Prostate gland (tissue), 2 donors: ENCODE results near the gene DKK3. TPM values are rescaled to one million over a fixed set of nuclear protein-coding genes. Genes with fewer than 3 reads are reported as not detected.

ENCODE experiments used
- DNase-seq: peaks from one replicate; pipeline ENCODE4 v3.0.0-alpha.2; 2019; ENCODE audit warnings: low spot score
- H3K27ac ChIP-seq, 2 donors: fragments of 200-600 bp; sonication (generic); 2 replicates each; pipeline ENCODE4 v1.5.1; 2017 to 2019
- H3K27me3 ChIP-seq: fragments of 200-600 bp; sonication (generic); replicated peaks from 2 replicates; pipeline ENCODE4 v1.5.1; 2019; ENCODE audit not compliant: insufficient read depth
- H3K36me3 ChIP-seq, 2 donors: fragments of 200-600 bp; sonication (generic); 1 replicate in 1 of 2; 2 replicates in 1 of 2; pipeline versions ENCODE4 v1.5.1 to v1.8.1; 2017 to 2019
- H3K4me1 ChIP-seq: fragments of 200-600 bp; sonication (generic); replicated peaks from 2 replicates; pipeline ENCODE4 v1.5.1; 2019
- H3K4me3 ChIP-seq, 2 donors: fragments of 200-600 bp; sonication (generic); 2 replicates each; pipeline ENCODE4 v1.5.1; 2017 to 2019
- H3K9me3 ChIP-seq: fragments of 200-600 bp; sonication (generic); 2 replicates; pipeline ENCODE4 v1.5.1; 2017
- POLR2A ChIP-seq: fragments of 450-650 bp; IDR thresholded peaks from one replicate; pipeline ENCODE4 v1.6.1; 2016; ENCODE audit warnings: antibody characterized with exemption, mild to moderate bottlenecking
- POLR2AphosphoS5 ChIP-seq: sonication (generic); formaldehyde crosslinking; IDR thresholded peaks from one replicate; pipeline ENCODE4 v1.6.1; 2017; ENCODE audit warnings: antibody characterized with exemption
- WGBS: methylation state at CpG from one replicate; pipeline ENCODE4 v1.1.5; 2018; 5-methylcytosine and 5-hydroxymethylcytosine counted together
- intact Hi-C: fragments of 100-400 bp; cut with DNase I; formaldehyde crosslinking; loops from one replicate; pipeline ENCODE4 v1.14.2; 2022
- total RNA-seq, 2 donors: library from RNA; depleted of rRNA; stranded (reverse); fragments of >200 nt; gene quantifications; one replicate each; pipeline ENCODE4 v1.1.0, GENCODE V29; 2016
- TF ChIP-seq, protein P1 (sequence below), 4 experiments: fragments of 200-600 bp in 2 of 4; fragments of 450-650 bp in 2 of 4; sonication (generic) in 2 of 4; IDR thresholded peaks; 1 replicate in 3 of 4; 2 replicates in 1 of 4; pipeline ENCODE4 v1.5.1; 2016 to 2019; ENCODE audit warnings: antibody characterized with exemption in 4 of 4, mild to moderate bottlenecking in 2 of 4, moderate library complexity in 2 of 4

Gene DKK3
- total RNA-seq, 2 donors from 2014 or later, result 160 to 273 TPM

DNA sequence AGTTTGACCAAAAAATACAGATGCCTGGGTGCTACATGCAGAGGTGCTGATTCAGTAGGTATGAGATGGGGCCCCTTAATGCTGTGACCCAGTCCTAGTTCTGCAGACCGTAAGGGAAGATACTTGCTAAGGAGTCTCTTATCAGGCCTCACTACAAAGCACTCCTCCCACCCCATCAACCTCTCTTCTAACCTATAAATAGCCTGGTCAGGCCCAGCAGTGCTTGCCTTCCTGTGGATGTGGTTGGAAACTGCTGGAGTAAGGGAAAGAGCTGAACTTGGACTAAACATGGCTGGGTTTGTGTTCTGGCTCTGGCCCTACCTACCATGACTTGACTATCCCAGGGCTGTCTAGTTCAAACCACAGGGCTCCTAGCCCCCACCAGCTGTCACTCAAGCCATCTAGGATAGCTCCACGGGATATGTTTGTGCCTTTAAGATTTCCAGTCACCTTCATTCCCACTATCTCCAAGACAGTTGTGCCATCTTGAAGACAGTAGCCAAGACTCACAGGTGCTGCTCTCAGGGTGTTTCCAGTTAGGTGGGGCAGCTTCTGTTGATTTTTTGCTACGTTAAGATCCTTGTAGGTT is 9.5 kb upstream of the DKK3 start:
- H3K9me3 ChIP-seq, result no peaks in the 10 kb centered on the region
- WGBS, result 85% methylated on average over 3 of the region's 3 CpGs
- H3K4me1 ChIP-seq, result no peaks in the 10 kb centered on the region
- no peak overlapping the region for H3K4me3 ChIP-seq
- no peak for DNase-seq
- H3K36me3 ChIP-seq, result no peaks in the 10 kb centered on the region
- H3K27me3 ChIP-seq, result no peaks in the 10 kb centered on the region
- intact Hi-C loops, result no loop called here
- TF ChIP-seq POLR2A, result no peak
- H3K27ac ChIP-seq, result no peak overlapping the region

DNA sequence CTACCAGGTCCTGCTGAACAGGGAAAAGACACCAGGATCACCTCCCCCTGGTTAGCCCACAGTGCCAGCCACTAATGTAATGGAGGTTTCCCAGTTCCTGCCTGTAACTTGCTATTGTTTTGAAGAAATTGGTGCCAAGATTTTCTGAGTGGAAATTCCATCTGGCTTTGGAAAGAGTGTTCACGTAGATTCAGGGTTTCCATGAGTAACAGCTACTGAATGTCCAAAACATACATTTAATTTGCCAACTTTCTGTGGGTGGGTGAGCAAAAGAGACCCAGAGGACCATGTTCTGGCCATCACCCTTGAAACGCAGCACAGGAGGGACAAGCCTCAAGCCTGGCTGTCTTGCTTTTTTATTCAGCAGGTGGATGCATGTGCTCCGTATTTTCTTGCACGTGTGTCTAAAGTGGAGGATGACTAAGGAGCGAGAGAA is 8.8 kb upstream of the DKK3 start:
- Histone ChIP-seq H3K36me3 (no peaks in the 10 kb centered on the region), H3K27ac (no peak overlapping the region), H3K4me1 (no peaks in the 10 kb centered on the region), H3K27me3 (no peaks in the 10 kb centered on the region), H3K9me3 (no peaks in the 10 kb centered on the region), H3K4me3 (no peak overlapping the region)
- intact Hi-C loops, result no loop called here
- WGBS, result 38% methylated on average over 5 of the region's 5 CpGs
- DNase-seq, result no peak
- TF ChIP-seq, protein P1, sequence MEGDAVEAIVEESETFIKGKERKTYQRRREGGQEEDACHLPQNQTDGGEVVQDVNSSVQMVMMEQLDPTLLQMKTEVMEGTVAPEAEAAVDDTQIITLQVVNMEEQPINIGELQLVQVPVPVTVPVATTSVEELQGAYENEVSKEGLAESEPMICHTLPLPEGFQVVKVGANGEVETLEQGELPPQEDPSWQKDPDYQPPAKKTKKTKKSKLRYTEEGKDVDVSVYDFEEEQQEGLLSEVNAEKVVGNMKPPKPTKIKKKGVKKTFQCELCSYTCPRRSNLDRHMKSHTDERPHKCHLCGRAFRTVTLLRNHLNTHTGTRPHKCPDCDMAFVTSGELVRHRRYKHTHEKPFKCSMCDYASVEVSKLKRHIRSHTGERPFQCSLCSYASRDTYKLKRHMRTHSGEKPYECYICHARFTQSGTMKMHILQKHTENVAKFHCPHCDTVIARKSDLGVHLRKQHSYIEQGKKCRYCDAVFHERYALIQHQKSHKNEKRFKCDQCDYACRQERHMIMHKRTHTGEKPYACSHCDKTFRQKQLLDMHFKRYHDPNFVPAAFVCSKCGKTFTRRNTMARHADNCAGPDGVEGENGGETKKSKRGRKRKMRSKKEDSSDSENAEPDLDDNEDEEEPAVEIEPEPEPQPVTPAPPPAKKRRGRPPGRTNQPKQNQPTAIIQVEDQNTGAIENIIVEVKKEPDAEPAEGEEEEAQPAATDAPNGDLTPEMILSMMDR (IDR thresholded peaks at IDR 0.05), result no peak
- TF ChIP-seq POLR2A, result no peak
- peak; percentile 12 for TF ChIP-seq POLR2AphosphoS5

- intact Hi-C loops, result no loop called here
- H3K36me3 ChIP-seq, result no peaks in the 10 kb centered on the region
- H3K4me3 ChIP-seq, result no peak overlapping the region
- no peaks in the 10 kb centered on the region for H3K27me3 ChIP-seq
- no peak for DNase-seq
- 88% methylated on average over 2 of the region's 2 CpGs for WGBS
- H3K9me3 ChIP-seq, result no peaks in the 10 kb centered on the region
- H3K27ac ChIP-seq, result no peak overlapping the region
- TF ChIP-seq, protein P1 (IDR thresholded peaks at IDR 0.05), result no peak
- TF ChIP-seq POLR2A (no peak), POLR2AphosphoS5 (no peak)
- H3K4me1 ChIP-seq, result no peaks in the 10 kb centered on the region
These were observed 7.8 kb upstream of the DKK3 start for GRCh38 chr11:12016246-12016645.

DNA sequence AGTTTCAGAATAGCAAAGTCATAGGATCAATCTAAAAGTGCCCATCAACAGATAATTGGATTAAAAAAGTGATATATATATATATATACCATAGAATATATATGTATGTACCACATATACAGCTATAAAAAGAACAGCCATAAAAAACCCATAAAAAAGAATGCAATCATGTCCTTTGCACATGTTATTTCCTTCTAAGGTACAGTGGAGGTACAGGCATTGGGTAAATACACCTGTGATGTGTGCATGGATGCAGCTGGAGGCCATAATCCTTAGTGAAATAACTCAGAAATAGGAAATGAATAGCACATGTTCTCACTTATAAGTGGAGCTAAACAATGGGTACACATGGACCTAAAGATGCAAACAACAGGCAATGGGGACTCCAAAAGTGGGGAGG is 7.1 kb upstream of the DKK3 start:
- no peak for DNase-seq
- intact Hi-C loops, result no loop called here
- H3K9me3 ChIP-seq, result no peaks in the 10 kb centered on the region
- no peaks in the 10 kb centered on the region for H3K27me3 ChIP-seq
- H3K27ac ChIP-seq, result no peak overlapping the region
- H3K4me1 ChIP-seq, result no peaks in the 10 kb centered on the region
- no peak overlapping the region for H3K4me3 ChIP-seq
- H3K36me3 ChIP-seq, result no peaks in the 10 kb centered on the region
- no peak for TF ChIP-seq POLR2AphosphoS5
- no peak for TF ChIP-seq POLR2A
- TF ChIP-seq, protein P1 (IDR thresholded peaks at IDR 0.05), result no peak

DNA sequence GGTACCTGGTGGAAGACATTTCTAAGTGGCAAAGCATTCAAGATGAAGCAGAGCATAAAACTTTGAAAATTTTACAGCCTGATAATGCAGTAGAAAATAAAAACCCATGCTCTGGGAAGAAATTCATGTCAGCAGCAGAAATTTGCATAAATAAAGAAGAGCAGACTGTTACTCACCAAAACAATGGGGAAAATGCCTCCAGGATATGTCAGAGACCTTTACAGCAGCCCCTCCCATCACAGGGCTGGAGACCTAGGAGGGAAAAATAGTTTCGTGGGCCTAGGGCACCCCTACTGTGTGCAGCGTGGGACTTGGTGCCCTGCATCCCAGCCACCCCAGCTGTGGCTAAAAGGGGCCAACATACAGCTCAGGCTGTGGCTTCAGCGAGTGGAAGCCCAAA is 5.4 kb upstream of the DKK3 start:
- Histone ChIP-seq H3K27ac (no peak overlapping the region), H3K4me1 (no peaks in the 10 kb centered on the region), H3K9me3 (no peaks in the 10 kb centered on the region), H3K4me3 (no peak overlapping the region), H3K36me3 (no peaks in the 10 kb centered on the region), H3K27me3 (no peaks in the 10 kb centered on the region)
- TF ChIP-seq POLR2AphosphoS5 (no peak), POLR2A (no peak)
- TF ChIP-seq, protein P1 (IDR thresholded peaks at IDR 0.05), result no peak
- intact Hi-C loops, result no loop called here
- 69% methylated on average over 3 of the region's 3 CpGs for WGBS
- no peak for DNase-seq
